GM12891 (cell line): ENCODE data around the gene NPRL2.

ENCODE experiments used
- PAX5 ChIP-seq: IDR thresholded peaks from 2 replicates; pipeline ENCODE4 v1.6.1; 2011; ENCODE audit warnings: low read length, moderate library complexity, mild to moderate bottlenecking; ENCODE audit not compliant: insufficient read depth, severe bottlenecking
- POLR2A ChIP-seq: IDR thresholded peaks from 2 replicates; pipeline ENCODE4 v1.6.1; 2011; ENCODE audit warnings: low read depth, low read length, control low read depth
- POLR2AphosphoS5 ChIP-seq: IDR thresholded peaks from 2 replicates; pipeline ENCODE4 v1.6.1; 2011; ENCODE audit warnings: low read depth, low read length, control low read depth
- SPI1 ChIP-seq: IDR thresholded peaks from 2 replicates; pipeline ENCODE4 v1.6.1; 2011; ENCODE audit warnings: low read depth, low read length, control low read depth
- TAF1 ChIP-seq: IDR thresholded peaks from 2 replicates; pipeline ENCODE4 v1.6.1; 2011; ENCODE audit warnings: low read depth, low read length, control low read depth

DNA sequence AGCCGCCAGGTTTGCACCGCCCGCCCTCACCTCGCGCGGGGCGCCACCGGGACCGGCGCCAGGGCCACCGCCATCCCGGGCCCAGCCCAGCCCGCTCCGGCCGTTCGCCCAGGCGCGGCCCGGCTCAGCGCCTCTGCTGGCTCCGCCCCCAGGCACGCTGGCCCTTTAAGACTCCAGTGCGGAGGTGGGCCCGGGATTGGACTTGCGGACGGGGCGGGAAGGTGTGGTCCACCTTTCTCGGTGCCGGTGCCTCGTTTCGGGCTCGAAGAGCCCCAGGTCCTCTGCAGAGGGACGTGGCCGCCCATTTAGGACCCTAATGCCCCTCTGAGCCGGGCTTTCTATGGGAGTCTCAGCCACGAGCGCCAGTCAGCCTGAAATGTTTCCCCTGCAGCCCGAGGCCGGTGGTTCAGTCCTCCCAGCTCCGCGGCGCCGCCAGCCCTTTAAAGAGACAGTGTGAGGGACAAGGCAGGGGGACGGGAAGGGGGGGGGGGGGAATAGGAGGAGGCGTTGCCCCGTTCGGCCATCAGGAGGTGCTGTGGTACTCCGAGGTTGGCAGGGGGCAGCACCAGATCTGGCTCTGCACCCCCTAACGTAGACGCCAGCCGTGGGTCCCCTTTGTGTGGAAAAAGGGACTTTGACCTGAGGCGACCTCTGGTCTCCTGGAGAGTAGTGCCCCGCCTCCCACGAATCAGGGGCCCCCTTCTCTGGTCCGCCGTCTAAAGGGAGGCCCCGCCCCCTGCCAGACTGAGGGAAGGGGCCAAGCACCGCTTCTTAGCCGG is 29.1 kb downstream of the NPRL2 start:
- TF ChIP-seq POLR2A (no peak), PAX5 (no peak), SPI1 (no peak), POLR2AphosphoS5 (no peak; the same call in 1 of the 2 replicates), TAF1 (no peak)
